Gastrocnemius medialis (tissue), 4 donors: ENCODE data around the gene SAPCD1. TPM values are rescaled to one million over a fixed set of nuclear protein-coding genes. Genes with fewer than 3 reads are reported as not detected.

ENCODE experiments used
- ATAC-seq, 2 donors: fragments of 150-250 bp; one replicate each; pipeline ENCODE4 v1.9.1; 2016
- DNase-seq, 2 donors: peaks; one replicate each; pipeline ENCODE4 v3.0.0-alpha.2; 2019
- H3K27ac ChIP-seq, 4 donors: fragments of 200-600 bp; sonication (generic); 1 replicate in 1 of 4; 2 replicates in 3 of 4; pipeline ENCODE4 v1.5.1; 2016 to 2018; ENCODE audit warnings: mild to moderate bottlenecking in 2 of 4, moderate library complexity in 1 of 4
- H3K27me3 ChIP-seq, 3 donors: fragments of 200-600 bp; sonication (generic) in 2 of 3; 1 replicate in 1 of 3; 2 replicates in 2 of 3; pipeline versions ENCODE4 v1.5.1 to v1.6.0; 2016 to 2019; ENCODE audit warnings: mild to moderate bottlenecking in 1 of 3, moderate library complexity in 1 of 3
- H3K36me3 ChIP-seq, 2 donors: fragments of 200-600 bp; sonication (generic) in 1 of 2; one replicate each; pipeline ENCODE4 v1.5.1; 2017 to 2018
- H3K4me1 ChIP-seq, 2 donors: fragments of 200-600 bp; sonication (generic) in 1 of 2; one replicate each; pipeline ENCODE4 v1.5.1; 2016 to 2017; ENCODE audit warnings: mild to moderate bottlenecking in 2 of 2
- H3K4me3 ChIP-seq, 4 donors: fragments of 200-600 bp; sonication (generic) in 3 of 4; 1 replicate in 1 of 4; 2 replicates in 3 of 4; pipeline ENCODE4 v1.5.1; 2016 to 2019; ENCODE audit warnings: mild to moderate bottlenecking in 2 of 4
- H3K9me3 ChIP-seq, 3 donors: fragments of 200-600 bp; sonication (generic) in 2 of 3; 1 replicate in 1 of 3; 2 replicates in 2 of 3; pipeline ENCODE4 v1.5.1; 2016 to 2019
- POLR2A ChIP-seq, 2 donors: fragments of 450-650 bp; IDR thresholded peaks; one replicate each; pipeline ENCODE4 v1.6.1; 2017; ENCODE audit warnings: antibody characterized with exemption in 2 of 2, mild to moderate bottlenecking in 2 of 2, moderate library complexity in 2 of 2
- in situ Hi-C, 4 donors: fragments of 200-750 bp; cut with MboI; loops; one replicate each; pipeline versions ENCODE4 v1.15.0 to v1.8.0; 2017; ENCODE audit warnings: low sequenced_read_pairs in 4 of 4
- intact Hi-C: fragments of 100-400 bp; cut with DNase I; formaldehyde crosslinking; loops from one replicate; pipeline ENCODE4 v1.15.1; 2023; ENCODE audit warnings: low total_unique reads
- total RNA-seq, 4 donors: library from RNA; depleted of rRNA; stranded (reverse); fragments of >200 nt; gene quantifications; one replicate each; pipeline versions ENCODE4 v1.1.0 to v1.2.3, GENCODE V29; 2016
- TF ChIP-seq, protein P1 (sequence below), 5 experiments: fragments of 450-650 bp in 3 of 5; fragments of 200-600 bp in 2 of 5; sonication (generic) in 2 of 5; IDR thresholded peaks in 4 of 5; conservative IDR thresholded peaks in 1 of 5; 1 replicate in 4 of 5; 2 replicates in 1 of 5; pipeline ENCODE4 v1.5.1; 2016 to 2019; ENCODE audit warnings: antibody characterized with exemption in 5 of 5, mild to moderate bottlenecking in 3 of 5, moderate library complexity in 3 of 5

Gene SAPCD1
- total RNA-seq, 4 donors from 2014 or later = not detected

DNA sequence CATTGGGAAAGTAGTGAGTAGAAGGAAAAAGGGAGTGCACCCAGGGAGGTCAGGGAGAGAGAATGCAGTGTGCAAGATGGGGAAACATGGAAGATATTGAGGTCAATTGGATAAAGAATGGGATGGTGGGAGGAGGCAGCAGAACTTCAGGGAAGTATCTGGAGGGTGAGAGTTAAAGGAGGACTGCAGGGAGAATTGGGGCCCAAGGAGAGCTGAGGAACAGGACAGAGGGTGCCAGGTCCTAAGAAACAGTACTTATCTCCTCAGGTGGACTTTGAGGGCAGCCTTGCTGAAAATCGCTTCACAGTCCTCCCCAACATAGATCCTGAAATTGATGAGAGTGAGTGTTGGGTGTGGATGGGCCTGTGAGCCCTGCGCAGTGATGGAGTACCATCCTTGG lies 4.2 kb upstream of the SAPCD1 start:
- Histone ChIP-seq H3K27ac (no peak overlapping the region), H3K4me1 (no peaks in the 10 kb centered on the region), H3K36me3 (no peaks in the 10 kb centered on the region), H3K27me3 (no peaks in the 10 kb centered on the region), H3K4me3 (no peak overlapping the region), H3K9me3 (no peaks in the 10 kb centered on the region)
- DNase-seq = no peak
- in situ Hi-C loops = no loop called here
- TF ChIP-seq, protein P1, sequence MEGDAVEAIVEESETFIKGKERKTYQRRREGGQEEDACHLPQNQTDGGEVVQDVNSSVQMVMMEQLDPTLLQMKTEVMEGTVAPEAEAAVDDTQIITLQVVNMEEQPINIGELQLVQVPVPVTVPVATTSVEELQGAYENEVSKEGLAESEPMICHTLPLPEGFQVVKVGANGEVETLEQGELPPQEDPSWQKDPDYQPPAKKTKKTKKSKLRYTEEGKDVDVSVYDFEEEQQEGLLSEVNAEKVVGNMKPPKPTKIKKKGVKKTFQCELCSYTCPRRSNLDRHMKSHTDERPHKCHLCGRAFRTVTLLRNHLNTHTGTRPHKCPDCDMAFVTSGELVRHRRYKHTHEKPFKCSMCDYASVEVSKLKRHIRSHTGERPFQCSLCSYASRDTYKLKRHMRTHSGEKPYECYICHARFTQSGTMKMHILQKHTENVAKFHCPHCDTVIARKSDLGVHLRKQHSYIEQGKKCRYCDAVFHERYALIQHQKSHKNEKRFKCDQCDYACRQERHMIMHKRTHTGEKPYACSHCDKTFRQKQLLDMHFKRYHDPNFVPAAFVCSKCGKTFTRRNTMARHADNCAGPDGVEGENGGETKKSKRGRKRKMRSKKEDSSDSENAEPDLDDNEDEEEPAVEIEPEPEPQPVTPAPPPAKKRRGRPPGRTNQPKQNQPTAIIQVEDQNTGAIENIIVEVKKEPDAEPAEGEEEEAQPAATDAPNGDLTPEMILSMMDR (IDR thresholded peaks at IDR 0.05 in 4 of 5, conservative IDR thresholded peaks at IDR 0.05 in 1 of 5) = no peak
- TF ChIP-seq POLR2A (IDR thresholded peaks at IDR 0.05) = no peak
- intact Hi-C loops = no loop called here
- no peak for ATAC-seq

DNA sequence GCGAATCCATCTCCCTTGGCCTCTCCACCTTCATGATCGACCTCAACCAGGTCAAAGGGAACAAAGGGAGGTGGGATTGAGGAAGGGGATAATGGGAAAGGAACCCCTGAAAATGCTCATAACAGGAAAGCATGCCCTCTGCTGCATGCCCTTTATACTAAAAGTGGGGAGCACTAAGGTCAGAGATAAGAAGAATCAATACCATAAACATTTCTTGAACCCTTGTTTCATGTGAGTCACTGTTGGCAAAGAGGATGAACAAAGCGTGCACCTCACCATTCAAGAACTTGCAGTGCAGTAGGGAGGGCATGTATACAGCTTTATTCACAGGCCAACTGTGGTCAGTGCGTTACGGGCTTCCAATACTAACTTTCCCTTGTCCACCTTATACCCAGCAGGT lies 1.7 kb upstream of the SAPCD1 start:
- in situ Hi-C loops (no loop called here), intact Hi-C loops (no loop called here)
- H3K36me3 ChIP-seq = no peaks in the 10 kb centered on the region
- H3K27me3 ChIP-seq = no peaks in the 10 kb centered on the region
- ATAC-seq (no peak), DNase-seq (no peak)
- H3K4me1 ChIP-seq = no peaks in the 10 kb centered on the region
- H3K27ac ChIP-seq = no peak overlapping the region
- TF ChIP-seq, protein P1 (IDR thresholded peaks at IDR 0.05 in 4 of 5, conservative IDR thresholded peaks at IDR 0.05 in 1 of 5) = no peak
- TF ChIP-seq POLR2A (IDR thresholded peaks at IDR 0.05) = no peak
- H3K9me3 ChIP-seq = no peaks in the 10 kb centered on the region
- H3K4me3 ChIP-seq = no peak overlapping the region

DNA sequence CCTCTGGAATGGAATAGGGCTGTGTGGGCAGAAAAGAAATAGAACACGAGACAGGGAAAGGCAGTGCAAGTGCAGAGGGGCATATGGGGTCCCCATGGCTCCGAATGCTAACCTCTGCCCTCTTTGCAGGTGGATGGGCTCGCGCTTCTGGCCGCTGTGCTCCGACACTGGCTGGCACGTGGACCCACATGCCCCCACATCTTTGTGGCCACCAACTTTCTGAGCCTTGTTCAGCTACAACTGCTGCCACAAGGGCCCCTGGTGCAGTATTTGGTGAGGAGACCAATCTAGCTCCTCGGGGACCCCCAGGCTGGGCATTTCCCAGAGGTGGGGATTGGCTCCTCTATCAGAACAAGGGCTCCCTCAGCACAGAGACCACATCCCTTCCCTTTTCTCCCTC lies 1.1 kb upstream of the SAPCD1 start:
- no peak for TF ChIP-seq POLR2A (IDR thresholded peaks at IDR 0.05)
- TF ChIP-seq, protein P1 (IDR thresholded peaks at IDR 0.05 in 4 of 5, conservative IDR thresholded peaks at IDR 0.05 in 1 of 5) = no peak
- no peaks in the 10 kb centered on the region for H3K27me3 ChIP-seq
- in situ Hi-C loops = no loop called here
- no peak for ATAC-seq
- no peak overlapping the region for H3K4me3 ChIP-seq
- H3K36me3 ChIP-seq = no peaks in the 10 kb centered on the region
- intact Hi-C loops = no loop called here
- H3K27ac ChIP-seq = no peak overlapping the region
- no peaks in the 10 kb centered on the region for H3K9me3 ChIP-seq
- no peak for DNase-seq
- H3K4me1 ChIP-seq = no peaks in the 10 kb centered on the region

DNA sequence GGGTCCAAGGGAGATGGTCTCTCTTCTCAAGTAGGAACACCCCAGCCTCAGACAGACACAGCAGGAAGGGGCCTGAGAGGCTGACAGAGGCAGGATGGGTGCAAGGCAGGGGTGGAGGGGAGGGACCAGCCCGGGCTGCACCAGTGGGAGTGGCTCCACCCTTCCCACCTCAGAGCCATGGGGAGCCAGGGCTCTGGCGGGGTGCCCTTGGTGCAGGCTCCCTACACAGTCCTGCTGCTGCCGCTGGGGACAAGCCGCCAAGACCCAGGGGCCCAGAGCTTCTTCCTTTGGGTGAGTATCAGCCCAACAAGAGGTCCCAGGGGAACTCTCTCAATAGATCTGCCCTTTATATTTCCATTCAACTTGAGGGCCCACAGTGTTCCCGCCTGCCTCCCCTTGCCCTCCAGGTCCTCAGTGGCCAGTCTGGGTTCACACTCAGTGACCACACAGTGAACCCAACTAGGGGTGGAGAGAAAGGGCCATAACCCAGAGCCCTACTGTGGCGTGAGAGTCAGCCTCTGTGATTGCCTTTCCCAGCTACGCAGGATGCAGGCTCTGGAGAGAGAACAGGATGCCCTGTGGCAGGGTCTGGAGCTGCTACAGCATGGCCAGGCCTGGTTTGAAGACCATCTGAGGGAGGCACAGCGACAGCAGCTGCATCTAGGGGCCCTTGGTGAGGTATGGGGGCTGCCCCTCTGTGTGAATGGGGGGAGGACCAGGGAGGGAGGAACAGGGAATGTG lies 592 bp downstream of the SAPCD1 start:
- Histone ChIP-seq H3K36me3 (no peaks in the 10 kb centered on the region), H3K4me3 (no peak overlapping the region), H3K9me3 (no peaks in the 10 kb centered on the region), H3K27ac (no peak overlapping the region), H3K4me1 (no peaks in the 10 kb centered on the region), H3K27me3 (no peaks in the 10 kb centered on the region)
- ATAC-seq (no peak), DNase-seq (no peak)
- intact Hi-C loops (no loop called here), in situ Hi-C loops (no loop called here)
- TF ChIP-seq POLR2A (IDR thresholded peaks at IDR 0.05) = no peak
- TF ChIP-seq, protein P1 (IDR thresholded peaks at IDR 0.05 in 4 of 5, conservative IDR thresholded peaks at IDR 0.05 in 1 of 5) = no peak

DNA sequence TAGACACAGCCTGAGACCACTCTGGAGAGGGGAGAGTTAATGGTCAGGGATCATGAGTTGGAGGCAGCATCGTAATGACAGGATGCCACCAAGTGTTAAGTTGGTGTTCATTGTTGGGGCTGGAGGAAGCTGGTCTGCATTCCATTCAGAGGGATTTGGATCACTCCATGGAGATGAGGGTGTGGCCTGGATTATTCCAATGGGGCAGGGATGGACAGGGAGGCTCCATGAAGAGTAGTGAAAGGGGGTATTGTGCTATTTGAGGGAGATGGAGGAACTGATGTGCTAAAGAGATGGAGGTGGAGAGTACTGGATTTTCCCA lies 1.1 kb downstream of the SAPCD1 start:
- intact Hi-C loops (no loop called here), in situ Hi-C loops (no loop called here)
- Histone ChIP-seq H3K4me1 (no peaks in the 10 kb centered on the region), H3K9me3 (no peaks in the 10 kb centered on the region), H3K36me3 (no peaks in the 10 kb centered on the region), H3K27ac (no peak overlapping the region), H3K27me3 (no peaks in the 10 kb centered on the region), H3K4me3 (no peak overlapping the region)
- no peak for TF ChIP-seq POLR2A (IDR thresholded peaks at IDR 0.05)
- TF ChIP-seq, protein P1 (IDR thresholded peaks at IDR 0.05 in 4 of 5, conservative IDR thresholded peaks at IDR 0.05 in 1 of 5) = no peak
- DNase-seq = no peak
- ATAC-seq = no peak
